HEK293 (cell line): Measurements from ENCODE around the gene NEK2.

Experiments
- CTCF ChIA-PET: fragments of 350-600 bp; formaldehyde crosslinking; extraction: SDS; loops from one replicate; lab custom pipeline; 2021; ENCODE audit warnings: antibody characterized with exemption; lab: Yijun Ruan, JAX
- POLR2A ChIA-PET: fragments of 300-600 bp; formaldehyde crosslinking; extraction: SDS; loops from one replicate; lab custom pipeline; 2020; ENCODE audit warnings: antibody characterized with exemption, inconsistent platforms; lab: Yijun Ruan, JAX
- H3K27ac ChIP-seq: fragments of 200-500 bp; sonication (Bioruptor generic); 2 replicates; pipeline ENCODE4 v1.5.1; 2014; ENCODE audit warnings: low read depth, low read length, control low read depth, inconsistent platforms; ENCODE audit errors: extremely low read depth
- H3K36me3 ChIP-seq, 2 experiments: fragments of 200-500 bp in 1 of 2; sonication (Bioruptor generic) in 1 of 2; 1 replicate in 1 of 2; 2 replicates in 1 of 2; pipeline ENCODE4 v1.5.1; 2014 to 2017; ENCODE audit warnings: inconsistent platforms in 2 of 2, low read length in 2 of 2; ENCODE audit not compliant: control insufficient read depth in 2 of 2, insufficient read depth in 1 of 2
- H3K4me1 ChIP-seq: fragments of 200-500 bp; sonication (Bioruptor generic); 2 replicates; pipeline ENCODE4 v1.5.1; 2014; ENCODE audit warnings: mild to moderate bottlenecking, low read length, inconsistent platforms; ENCODE audit not compliant: control insufficient read depth, insufficient read depth
- H3K4me3 ChIP-seq: 2 replicates; pipeline ENCODE4 v1.5.1; 2011; ENCODE audit warnings: low read depth, mild to moderate bottlenecking, control low read depth, low read length, moderate library complexity
- H3K9me3 ChIP-seq: fragments of 200-500 bp; sonication (Bioruptor generic); 2 replicates; pipeline ENCODE4 v1.5.1; 2014; ENCODE audit warnings: low read depth, low read length, inconsistent platforms; ENCODE audit not compliant: control insufficient read depth, insufficient read depth
- ZFP41 ChIP-seq: fragments of 450-650 bp; formaldehyde crosslinking; IDR thresholded peaks from 2 replicates; pipeline ENCODE4 v1.5.1; 2016; ENCODE audit warnings: missing biosample characterization, missing genetic modification characterization, borderline replicate concordance
- ZNF335 ChIP-seq: fragments of 450-650 bp; formaldehyde crosslinking; conservative IDR thresholded peaks from 2 replicates; pipeline ENCODE4 v1.5.1; 2016; ENCODE audit warnings: missing biosample characterization, missing genetic modification characterization
- ZNF510 ChIP-seq: fragments of 450-650 bp; formaldehyde crosslinking; IDR thresholded peaks from 2 replicates; pipeline ENCODE4 v1.5.1; 2018; ENCODE audit warnings: mild to moderate bottlenecking, missing genetic modification characterization, missing biosample characterization; ENCODE audit not compliant: insufficient replicate concordance
- ZNF747 ChIP-seq: fragments of 450-650 bp; formaldehyde crosslinking; IDR thresholded peaks from 2 replicates; pipeline ENCODE4 v1.5.1; 2016; ENCODE audit warnings: missing biosample characterization, missing genetic modification characterization
- ZNF776 ChIP-seq: fragments of 450-650 bp; formaldehyde crosslinking; IDR thresholded peaks from 2 replicates; pipeline ENCODE4 v1.5.0; 2017; ENCODE audit warnings: missing biosample characterization, missing genetic modification characterization, borderline replicate concordance
- TF ChIP-seq, protein P1 (sequence below): fragments of 450-650 bp; formaldehyde crosslinking; IDR thresholded peaks from 2 replicates; pipeline ENCODE4 v1.5.1; 2016; ENCODE audit warnings: missing biosample characterization, missing genetic modification characterization
- TF ChIP-seq, protein P2 (sequence below): fragments of 450-650 bp; formaldehyde crosslinking; IDR thresholded peaks from 2 replicates; pipeline ENCODE4 v1.5.1; 2016; ENCODE audit warnings: missing biosample characterization, missing genetic modification characterization
- TF ChIP-seq, protein P3 (sequence below): fragments of 450-650 bp; formaldehyde crosslinking; IDR thresholded peaks from 2 replicates; pipeline ENCODE4 v1.5.1; 2016; ENCODE audit warnings: missing biosample characterization, missing genetic modification characterization, low read depth

The NEK2 gene

DNA sequence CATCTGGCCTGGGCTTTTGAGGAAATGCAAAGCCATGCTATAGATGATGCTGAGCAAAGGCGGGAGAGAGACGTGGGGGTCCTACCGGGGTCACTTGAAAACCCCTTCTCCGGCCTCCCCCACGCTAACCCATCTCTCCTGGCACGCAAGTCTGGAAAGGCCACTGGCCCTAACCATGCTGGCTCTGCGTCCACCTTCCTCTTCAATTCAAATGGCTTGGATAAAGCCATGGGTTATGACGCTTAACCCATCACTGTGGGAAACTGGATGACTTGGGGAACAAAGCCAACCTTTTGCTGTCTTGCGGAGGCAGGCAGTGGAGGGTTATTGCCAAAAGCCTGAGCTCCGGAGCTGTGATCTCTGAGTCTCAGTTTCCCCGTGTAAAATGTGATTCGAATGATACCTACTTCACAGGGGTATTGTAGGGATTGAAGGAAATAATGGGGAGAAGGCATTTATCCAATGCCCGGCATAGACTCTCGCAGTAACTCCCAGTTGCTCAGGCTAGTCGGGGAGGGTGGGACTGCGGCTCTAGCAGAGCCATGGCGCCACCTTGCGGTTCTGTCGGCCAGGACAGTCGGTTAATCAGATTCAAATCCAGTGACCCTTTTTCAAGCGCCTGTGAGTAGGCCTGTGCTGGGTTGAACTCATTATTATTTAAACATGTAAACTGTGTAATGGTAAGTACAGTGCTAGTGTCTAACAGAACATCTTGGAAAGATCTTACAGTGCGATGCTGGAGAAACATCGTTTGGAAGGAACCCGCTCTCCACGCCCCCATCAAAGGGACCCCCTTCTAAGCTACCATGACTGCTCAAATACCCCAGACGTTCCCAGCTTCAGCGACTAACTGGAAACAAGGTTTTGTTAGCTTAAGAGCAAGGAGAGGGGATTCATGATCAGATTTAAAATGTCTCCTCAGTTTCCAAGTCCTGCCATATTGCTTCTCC, 20.3 kb downstream of the NEK2 start (continued):
- TF ChIP-seq, protein P1, sequence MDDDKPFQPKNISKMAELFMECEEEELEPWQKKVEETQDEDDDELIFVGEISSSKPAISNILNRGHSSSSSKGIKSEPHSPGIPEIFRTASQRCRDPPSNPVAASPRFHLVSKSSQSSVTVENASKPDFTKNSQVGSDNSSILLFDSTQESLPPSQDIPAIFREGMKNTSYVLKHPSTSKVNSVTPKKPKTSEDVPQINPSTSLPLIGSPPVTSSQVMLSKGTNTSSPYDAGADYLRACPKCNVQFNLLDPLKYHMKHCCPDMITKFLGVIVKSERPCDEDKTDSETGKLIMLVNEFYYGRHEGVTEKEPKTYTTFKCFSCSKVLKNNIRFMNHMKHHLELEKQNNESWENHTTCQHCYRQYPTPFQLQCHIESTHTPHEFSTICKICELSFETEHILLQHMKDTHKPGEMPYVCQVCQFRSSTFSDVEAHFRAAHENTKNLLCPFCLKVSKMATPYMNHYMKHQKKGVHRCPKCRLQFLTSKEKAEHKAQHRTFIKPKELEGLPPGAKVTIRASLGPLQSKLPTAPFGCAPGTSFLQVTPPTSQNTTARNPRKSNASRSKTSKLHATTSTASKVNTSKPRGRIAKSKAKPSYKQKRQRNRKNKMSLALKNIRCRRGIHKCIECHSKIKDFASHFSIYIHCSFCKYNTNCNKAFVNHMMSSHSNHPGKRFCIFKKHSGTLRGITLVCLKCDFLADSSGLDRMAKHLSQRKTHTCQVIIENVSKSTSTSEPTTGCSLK (tag by site-specific recombination), result no peak

DNA sequence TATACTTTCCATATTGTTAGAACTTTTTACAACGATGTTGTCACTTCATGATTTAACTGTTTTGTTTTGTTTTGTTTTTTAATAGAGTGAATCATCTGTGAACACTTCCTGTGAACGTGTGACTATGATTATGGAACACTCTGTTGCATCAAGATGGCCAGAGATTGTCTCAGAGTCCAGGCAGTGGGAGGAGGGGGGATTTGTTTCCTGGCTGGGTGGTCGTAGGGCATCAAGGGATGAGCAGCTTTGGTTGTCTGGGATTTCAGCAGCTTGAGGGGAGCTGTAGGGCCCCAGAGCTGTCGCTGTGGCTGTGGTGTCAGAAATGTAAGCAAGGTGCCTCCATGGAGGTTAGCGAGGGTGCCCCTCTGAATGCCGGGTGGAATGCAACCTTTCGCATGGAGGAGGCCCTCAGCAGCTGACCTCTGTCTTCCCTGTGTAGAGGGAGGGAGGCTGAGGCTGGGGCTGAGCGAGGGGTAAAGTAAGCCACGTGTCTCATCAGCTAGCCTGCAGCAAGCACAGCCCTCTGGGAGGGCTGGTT, 21.4 kb downstream of the NEK2 start:
- ChIA-PET POLR2A (interaction anchor here (1.4 to 2.5 kb wide), 2 partner anchors 11 to 75 kb away, joined by 4 to 15 read pairs; partner anchors contain the start of gene SLC30A1), CTCF (interaction anchor here (0.6 to 7.6 kb wide), 23 partner anchors 9 to 518 kb away, joined by 3 to 73 read pairs (median 5); partner anchors contain the start of gene SLC30A1)
- no peak overlapping the region for H3K4me3 ChIP-seq

DNA sequence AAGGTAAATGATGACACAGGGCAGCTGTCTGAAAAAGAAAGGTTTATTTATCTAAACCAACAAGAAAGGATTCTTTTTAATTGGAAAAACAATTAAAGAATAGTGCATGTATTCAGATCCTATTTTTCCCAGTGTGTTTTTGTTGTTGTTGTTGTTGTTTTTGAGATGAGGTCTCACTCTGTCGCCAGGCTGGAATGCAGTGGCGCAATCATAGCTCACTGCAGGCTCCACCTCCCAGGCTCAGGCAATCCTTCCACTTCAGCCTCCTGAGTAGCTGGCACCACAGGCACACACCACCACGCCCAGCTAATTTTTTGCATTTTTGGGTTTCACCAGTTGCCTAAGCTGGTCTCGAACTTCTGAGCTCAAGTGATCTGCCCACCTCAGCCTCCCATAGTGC, 22.1 kb downstream of the NEK2 start:
- H3K9me3 ChIP-seq, result no peaks in the 10 kb centered on the region
- no peak for TF ChIP-seq ZNF747 (tag by site-specific recombination)
- H3K27ac ChIP-seq, result no peak overlapping the region
- H3K4me1 ChIP-seq, result 0 out of 2 replicates have a peak, but pooled peaks cover 4% of the 10 kb centered on the region
- CTCF ChIA-PET, result interaction anchor here (0.5 to 7.6 kb wide), 14 partner anchors 15 to 804 kb away, joined by 3 to 73 read pairs (median 4); partner anchors contain the start of gene SLC30A1
- no peak overlapping the region for H3K4me3 ChIP-seq
- no peaks in the 10 kb centered on the region for H3K36me3 ChIP-seq
- POLR2A ChIA-PET, result interaction anchor here (1.4 to 2.5 kb wide), 2 partner anchors 10 to 75 kb away, joined by 4 to 15 read pairs; partner anchors contain the start of gene SLC30A1

More for the DNA sequence above, 21.4 kb downstream of the NEK2 start:
- Histone ChIP-seq H3K27ac (no peak overlapping the region), H3K4me1 (0 out of 2 replicates have a peak, but pooled peaks cover 4% of the 10 kb centered on the region), H3K36me3 (no peaks in the 10 kb centered on the region)
- TF ChIP-seq, protein P2, sequence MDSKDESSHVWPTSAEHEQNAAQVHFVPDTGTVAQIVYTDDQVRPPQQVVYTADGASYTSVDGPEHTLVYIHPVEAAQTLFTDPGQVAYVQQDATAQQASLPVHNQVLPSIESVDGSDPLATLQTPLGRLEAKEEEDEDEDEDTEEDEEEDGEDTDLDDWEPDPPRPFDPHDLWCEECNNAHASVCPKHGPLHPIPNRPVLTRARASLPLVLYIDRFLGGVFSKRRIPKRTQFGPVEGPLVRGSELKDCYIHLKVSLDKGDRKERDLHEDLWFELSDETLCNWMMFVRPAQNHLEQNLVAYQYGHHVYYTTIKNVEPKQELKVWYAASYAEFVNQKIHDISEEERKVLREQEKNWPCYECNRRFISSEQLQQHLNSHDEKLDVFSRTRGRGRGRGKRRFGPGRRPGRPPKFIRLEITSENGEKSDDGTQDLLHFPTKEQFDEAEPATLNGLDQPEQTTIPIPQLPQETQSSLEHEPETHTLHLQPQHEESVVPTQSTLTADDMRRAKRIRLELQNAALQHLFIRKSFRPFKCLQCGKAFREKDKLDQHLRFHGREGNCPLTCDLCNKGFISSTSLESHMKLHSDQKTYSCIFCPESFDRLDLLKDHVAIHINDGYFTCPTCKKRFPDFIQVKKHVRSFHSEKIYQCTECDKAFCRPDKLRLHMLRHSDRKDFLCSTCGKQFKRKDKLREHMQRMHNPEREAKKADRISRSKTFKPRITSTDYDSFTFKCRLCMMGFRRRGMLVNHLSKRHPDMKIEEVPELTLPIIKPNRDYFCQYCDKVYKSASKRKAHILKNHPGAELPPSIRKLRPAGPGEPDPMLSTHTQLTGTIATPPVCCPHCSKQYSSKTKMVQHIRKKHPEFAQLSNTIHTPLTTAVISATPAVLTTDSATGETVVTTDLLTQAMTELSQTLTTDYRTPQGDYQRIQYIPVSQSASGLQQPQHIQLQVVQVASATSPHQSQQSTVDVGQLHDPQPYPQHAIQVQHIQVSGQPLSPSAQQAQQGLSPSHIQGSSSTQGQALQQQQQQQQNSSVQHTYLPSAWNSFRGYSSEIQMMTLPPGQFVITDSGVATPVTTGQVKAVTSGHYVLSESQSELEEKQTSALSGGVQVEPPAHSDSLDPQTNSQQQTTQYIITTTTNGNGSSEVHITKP (tag by site-specific recombination), result peak; percentile 68
- TF ChIP-seq ZFP41 (tag by site-specific recombination), result no peak
- TF ChIP-seq ZNF776 (tag by site-specific recombination), result no peak
- TF ChIP-seq ZNF335 (tag by site-specific recombination), result peak; percentile 53
- TF ChIP-seq ZNF510 (tag by site-specific recombination), result no peak
- TF ChIP-seq, protein P3, sequence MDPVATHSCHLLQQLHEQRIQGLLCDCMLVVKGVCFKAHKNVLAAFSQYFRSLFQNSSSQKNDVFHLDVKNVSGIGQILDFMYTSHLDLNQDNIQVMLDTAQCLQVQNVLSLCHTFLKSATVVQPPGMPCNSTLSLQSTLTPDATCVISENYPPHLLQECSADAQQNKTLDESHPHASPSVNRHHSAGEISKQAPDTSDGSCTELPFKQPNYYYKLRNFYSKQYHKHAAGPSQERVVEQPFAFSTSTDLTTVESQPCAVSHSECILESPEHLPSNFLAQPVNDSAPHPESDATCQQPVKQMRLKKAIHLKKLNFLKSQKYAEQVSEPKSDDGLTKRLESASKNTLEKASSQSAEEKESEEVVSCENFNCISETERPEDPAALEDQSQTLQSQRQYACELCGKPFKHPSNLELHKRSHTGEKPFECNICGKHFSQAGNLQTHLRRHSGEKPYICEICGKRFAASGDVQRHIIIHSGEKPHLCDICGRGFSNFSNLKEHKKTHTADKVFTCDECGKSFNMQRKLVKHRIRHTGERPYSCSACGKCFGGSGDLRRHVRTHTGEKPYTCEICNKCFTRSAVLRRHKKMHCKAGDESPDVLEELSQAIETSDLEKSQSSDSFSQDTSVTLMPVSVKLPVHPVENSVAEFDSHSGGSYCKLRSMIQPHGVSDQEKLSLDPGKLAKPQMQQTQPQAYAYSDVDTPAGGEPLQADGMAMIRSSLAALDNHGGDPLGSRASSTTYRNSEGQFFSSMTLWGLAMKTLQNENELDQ (tag by site-specific recombination), result no peak
- TF ChIP-seq, all 188 proteins: peak for 2
- no peaks in the 10 kb centered on the region for H3K9me3 ChIP-seq
